Hepatocyte (in vitro differentiated cells): ENCODE measurements around the gene NBDY.

Experiments
- EZH2 ChIP-seq: fragments of 200-600 bp; sonication (generic); IDR thresholded peaks from 2 replicates; pipeline ENCODE4 v1.6.1; 2016; ENCODE audit warnings: antibody characterized with exemption, mild to moderate bottlenecking, borderline replicate concordance
- TF ChIP-seq, protein P1 (sequence below): fragments of 200-600 bp; sonication (generic); IDR thresholded peaks from 2 replicates; pipeline ENCODE4 v1.5.1; 2016; ENCODE audit warnings: antibody characterized with exemption, mild to moderate bottlenecking; ENCODE audit not compliant: poor library complexity

DNA sequence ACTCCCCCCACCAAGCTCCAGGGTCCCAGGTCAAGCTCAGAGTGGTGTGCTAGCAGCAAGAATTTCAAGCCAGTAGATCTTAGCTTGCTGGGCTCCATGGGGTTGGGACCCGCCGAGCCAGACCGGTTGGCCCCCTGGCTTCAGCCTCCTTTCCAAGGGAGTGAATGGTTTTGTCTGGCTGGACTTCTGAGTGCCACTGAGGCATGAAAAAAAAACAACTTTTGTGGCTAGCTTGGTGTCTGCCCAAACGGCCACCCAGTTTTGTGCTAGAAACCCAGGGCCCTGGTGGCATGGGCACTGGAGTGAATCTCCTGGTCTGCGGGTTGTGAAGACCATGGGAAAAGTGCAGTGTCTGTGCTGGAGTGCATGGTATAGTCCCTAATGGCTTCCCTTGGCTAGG lies 82.6 kb downstream of the NBDY start:
- no peak for TF ChIP-seq EZH2
- TF ChIP-seq, protein P1, sequence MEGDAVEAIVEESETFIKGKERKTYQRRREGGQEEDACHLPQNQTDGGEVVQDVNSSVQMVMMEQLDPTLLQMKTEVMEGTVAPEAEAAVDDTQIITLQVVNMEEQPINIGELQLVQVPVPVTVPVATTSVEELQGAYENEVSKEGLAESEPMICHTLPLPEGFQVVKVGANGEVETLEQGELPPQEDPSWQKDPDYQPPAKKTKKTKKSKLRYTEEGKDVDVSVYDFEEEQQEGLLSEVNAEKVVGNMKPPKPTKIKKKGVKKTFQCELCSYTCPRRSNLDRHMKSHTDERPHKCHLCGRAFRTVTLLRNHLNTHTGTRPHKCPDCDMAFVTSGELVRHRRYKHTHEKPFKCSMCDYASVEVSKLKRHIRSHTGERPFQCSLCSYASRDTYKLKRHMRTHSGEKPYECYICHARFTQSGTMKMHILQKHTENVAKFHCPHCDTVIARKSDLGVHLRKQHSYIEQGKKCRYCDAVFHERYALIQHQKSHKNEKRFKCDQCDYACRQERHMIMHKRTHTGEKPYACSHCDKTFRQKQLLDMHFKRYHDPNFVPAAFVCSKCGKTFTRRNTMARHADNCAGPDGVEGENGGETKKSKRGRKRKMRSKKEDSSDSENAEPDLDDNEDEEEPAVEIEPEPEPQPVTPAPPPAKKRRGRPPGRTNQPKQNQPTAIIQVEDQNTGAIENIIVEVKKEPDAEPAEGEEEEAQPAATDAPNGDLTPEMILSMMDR, result no peak
